HepG2 (cell line): ENCODE results near the gene BBLN. TPM values are rescaled to one million over a fixed set of nuclear protein-coding genes. Genes with fewer than 3 reads are reported as not detected.

ENCODE experiments used
- AHR ChIP-seq: IDR thresholded peaks from 2 replicates; pipeline ENCODE4 v1.6.1; 2018; ENCODE audit warnings: missing genetic modification reagents, missing compliant biosample characterization
- CBX5 ChIP-seq: sonication (generic); formaldehyde crosslinking; IDR thresholded peaks from 2 replicates; pipeline ENCODE4 v1.4.0; 2020; ENCODE audit warnings: missing genetic modification reagents, borderline replicate concordance
- EP300 ChIP-seq, 3 experiments: sonication (generic) in 1 of 3; formaldehyde crosslinking in 1 of 3; IDR thresholded peaks; 2 replicates each; pipeline versions ENCODE4 v1.5.1 to v1.6.1; 2011 to 2020; ENCODE audit warnings: low read depth in 2 of 3, low read length in 2 of 3, borderline replicate concordance in 1 of 3, improper control_type of control experiment in 1 of 3, mild to moderate bottlenecking in 1 of 3, missing genetic modification reagents in 1 of 3, moderate library complexity in 1 of 3
- FLYWCH1 ChIP-seq: sonication (generic); formaldehyde crosslinking; IDR thresholded peaks from 2 replicates; pipeline ENCODE4 v1.8.1; 2023; ENCODE audit warnings: mild to moderate bottlenecking, missing genetic modification reagents
- HCFC1 ChIP-seq: fragments of 150-350 bp; IDR thresholded peaks from 2 replicates; pipeline ENCODE4 v1.6.1; 2014; ENCODE audit warnings: low read depth, low read length
- HNRNPL ChIP-seq: fragments of 200-400 bp; formaldehyde crosslinking; IDR thresholded peaks from 2 replicates; pipeline ENCODE4 v1.6.1; 2017; ENCODE audit warnings: mild to moderate bottlenecking, low read depth, low read length
- KLF16 ChIP-seq, 2 experiments: sonication (generic) in 1 of 2; formaldehyde crosslinking in 1 of 2; IDR thresholded peaks; 2 replicates each; pipeline versions ENCODE4 v1.6.1 to v1.8.0; 2016 to 2023; ENCODE audit warnings: missing genetic modification reagents in 2 of 2, missing compliant biosample characterization in 1 of 2
- MAF1 ChIP-seq: sonication (generic); formaldehyde crosslinking; IDR thresholded peaks from 2 replicates; pipeline ENCODE4 v1.5.0; 2020; ENCODE audit warnings: missing genetic modification reagents, borderline replicate concordance
- MIXL1 ChIP-seq: IDR thresholded peaks from 2 replicates; pipeline ENCODE4 v1.6.1; 2016
- SAP130 ChIP-seq: IDR thresholded peaks from 2 replicates; pipeline ENCODE4 v1.6.1; 2016; ENCODE audit warnings: low read depth
- SIX1 ChIP-seq: sonication (generic); formaldehyde crosslinking; IDR thresholded peaks from 2 replicates; pipeline ENCODE4 v1.4.0; 2020; ENCODE audit warnings: missing genetic modification reagents, borderline replicate concordance
- ZNF563 ChIP-seq: sonication (generic); formaldehyde crosslinking; IDR thresholded peaks from 2 replicates; pipeline ENCODE4 v1.8.0; 2022; ENCODE audit warnings: mild to moderate bottlenecking, moderate library complexity, missing genetic modification reagents
- polyA plus RNA-seq, 8 experiments: library from polyadenylated mRNA; depleted of rRNA in 3 of 8; stranded (reverse) in 7 of 8; unstranded in 1 of 8; fragments of >200 nt; fragmentation: Illumina TruSeq in 4 of 8; extraction: Trizol in 4 of 8; gene quantifications; 2 replicates each; pipeline versions ENCODE4 v1.2.1 to v1.2.3, GENCODE V29; 2011 to 2016; ENCODE audit warnings: low read depth in 4 of 8, missing spikeins in 1 of 8, mixed read lengths in 1 of 8; ENCODE audit not compliant: insufficient read depth in 1 of 8
- total RNA-seq, 5 experiments: library from RNA; depleted of rRNA; stranded (reverse); fragments of >200 nt; fragmentation: Illumina TruSeq; extraction: Trizol; gene quantifications; 2 replicates each; pipeline ENCODE4 v1.2.3, GENCODE V29; 2016; ENCODE audit warnings: low read depth in 1 of 5
- TF ChIP-seq, protein P1 (sequence below): sonication (generic); formaldehyde crosslinking; IDR thresholded peaks from 2 replicates; pipeline ENCODE4 v1.5.0; 2020; ENCODE audit warnings: mild to moderate bottlenecking, missing genetic modification reagents, moderate library complexity
- TF ChIP-seq, protein P2 (sequence below): IDR thresholded peaks from 2 replicates; pipeline ENCODE4 v1.6.1; 2016; ENCODE audit warnings: missing compliant biosample characterization, missing genetic modification reagents, borderline replicate concordance
- TF ChIP-seq, protein P3 (sequence below): sonication (generic); formaldehyde crosslinking; IDR thresholded peaks from 2 replicates; pipeline ENCODE4 v1.5.1; 2020; ENCODE audit warnings: mild to moderate bottlenecking, missing genetic modification reagents, borderline replicate concordance
- TF ChIP-seq, protein P4 (sequence below): sonication (generic); formaldehyde crosslinking; IDR thresholded peaks from 2 replicates; pipeline ENCODE4 v1.4.0; 2020; ENCODE audit warnings: missing genetic modification reagents

Gene BBLN
- total and polyA plus RNA-seq, 2 of the 13 experiments (the other 11 are each of a cell fraction or from before 2014, with no cell fraction given) = 27.6 to 33.1 TPM

DNA sequence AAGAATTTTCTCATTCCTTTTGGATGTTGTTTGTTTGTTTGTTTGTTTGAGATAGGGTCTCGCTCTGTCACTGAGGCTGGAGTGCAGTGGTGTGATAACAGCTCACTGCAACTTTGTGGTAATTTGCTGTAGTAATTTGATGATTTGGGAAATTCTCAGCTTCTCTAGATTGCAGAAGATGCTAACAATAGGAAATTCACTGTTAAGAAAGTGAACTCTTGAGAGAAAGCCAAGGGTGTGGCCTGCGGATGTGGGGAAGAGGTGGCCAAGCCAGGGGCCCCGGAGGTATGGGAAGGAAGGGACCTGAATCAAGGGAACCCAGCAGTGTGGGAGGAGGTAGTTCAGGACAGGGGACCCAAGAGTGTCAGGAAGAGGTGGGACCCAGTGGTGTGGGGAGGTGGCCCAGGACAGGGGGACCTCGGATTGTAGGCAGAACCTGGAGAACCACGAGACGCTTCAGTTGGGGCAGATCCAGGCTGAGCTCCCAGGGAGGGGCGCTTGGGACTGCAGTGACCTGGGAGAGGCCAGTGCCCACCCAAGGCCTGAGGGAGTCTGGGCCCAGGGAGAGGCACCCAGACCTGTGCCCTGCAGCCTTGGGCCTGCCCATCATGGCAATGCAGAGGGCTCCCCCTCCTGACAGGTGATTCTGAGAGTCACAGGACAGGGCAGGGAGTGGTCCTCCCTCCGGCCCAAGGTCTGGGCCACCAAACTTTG is 16.4 kb upstream of the BBLN start (continued):
- TF ChIP-seq MIXL1 (CRISPR knock-in tag) = no peak
- TF ChIP-seq SAP130 (CRISPR knock-in tag) = peak; percentile 25; the same call in 1 of the 2 replicates
- no peak for TF ChIP-seq MAF1 (CRISPR knock-in tag)
- no peak for TF ChIP-seq KLF16 (CRISPR knock-in tag; IDR thresholded peaks at IDR 0.05)
- TF ChIP-seq HNRNPL = peak; percentile 69; the same call in 1 of the 2 replicates
- TF ChIP-seq, protein P1, sequence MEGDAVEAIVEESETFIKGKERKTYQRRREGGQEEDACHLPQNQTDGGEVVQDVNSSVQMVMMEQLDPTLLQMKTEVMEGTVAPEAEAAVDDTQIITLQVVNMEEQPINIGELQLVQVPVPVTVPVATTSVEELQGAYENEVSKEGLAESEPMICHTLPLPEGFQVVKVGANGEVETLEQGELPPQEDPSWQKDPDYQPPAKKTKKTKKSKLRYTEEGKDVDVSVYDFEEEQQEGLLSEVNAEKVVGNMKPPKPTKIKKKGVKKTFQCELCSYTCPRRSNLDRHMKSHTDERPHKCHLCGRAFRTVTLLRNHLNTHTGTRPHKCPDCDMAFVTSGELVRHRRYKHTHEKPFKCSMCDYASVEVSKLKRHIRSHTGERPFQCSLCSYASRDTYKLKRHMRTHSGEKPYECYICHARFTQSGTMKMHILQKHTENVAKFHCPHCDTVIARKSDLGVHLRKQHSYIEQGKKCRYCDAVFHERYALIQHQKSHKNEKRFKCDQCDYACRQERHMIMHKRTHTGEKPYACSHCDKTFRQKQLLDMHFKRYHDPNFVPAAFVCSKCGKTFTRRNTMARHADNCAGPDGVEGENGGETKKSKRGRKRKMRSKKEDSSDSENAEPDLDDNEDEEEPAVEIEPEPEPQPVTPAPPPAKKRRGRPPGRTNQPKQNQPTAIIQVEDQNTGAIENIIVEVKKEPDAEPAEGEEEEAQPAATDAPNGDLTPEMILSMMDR (CRISPR knock-in tag) = peak; percentile 70
- TF ChIP-seq ZNF563 (CRISPR knock-in tag) = no peak
- TF ChIP-seq HCFC1 = no peak
- no peak for TF ChIP-seq FLYWCH1 (CRISPR knock-in tag)
- no peak for TF ChIP-seq CBX5 (CRISPR knock-in tag)
- TF ChIP-seq, protein P2, sequence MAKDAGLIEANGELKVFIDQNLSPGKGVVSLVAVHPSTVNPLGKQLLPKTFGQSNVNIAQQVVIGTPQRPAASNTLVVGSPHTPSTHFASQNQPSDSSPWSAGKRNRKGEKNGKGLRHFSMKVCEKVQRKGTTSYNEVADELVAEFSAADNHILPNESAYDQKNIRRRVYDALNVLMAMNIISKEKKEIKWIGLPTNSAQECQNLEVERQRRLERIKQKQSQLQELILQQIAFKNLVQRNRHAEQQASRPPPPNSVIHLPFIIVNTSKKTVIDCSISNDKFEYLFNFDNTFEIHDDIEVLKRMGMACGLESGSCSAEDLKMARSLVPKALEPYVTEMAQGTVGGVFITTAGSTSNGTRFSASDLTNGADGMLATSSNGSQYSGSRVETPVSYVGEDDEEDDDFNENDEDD (CRISPR knock-in tag) = no peak
- no peak for TF ChIP-seq AHR (CRISPR knock-in tag)
- TF ChIP-seq, protein P3, sequence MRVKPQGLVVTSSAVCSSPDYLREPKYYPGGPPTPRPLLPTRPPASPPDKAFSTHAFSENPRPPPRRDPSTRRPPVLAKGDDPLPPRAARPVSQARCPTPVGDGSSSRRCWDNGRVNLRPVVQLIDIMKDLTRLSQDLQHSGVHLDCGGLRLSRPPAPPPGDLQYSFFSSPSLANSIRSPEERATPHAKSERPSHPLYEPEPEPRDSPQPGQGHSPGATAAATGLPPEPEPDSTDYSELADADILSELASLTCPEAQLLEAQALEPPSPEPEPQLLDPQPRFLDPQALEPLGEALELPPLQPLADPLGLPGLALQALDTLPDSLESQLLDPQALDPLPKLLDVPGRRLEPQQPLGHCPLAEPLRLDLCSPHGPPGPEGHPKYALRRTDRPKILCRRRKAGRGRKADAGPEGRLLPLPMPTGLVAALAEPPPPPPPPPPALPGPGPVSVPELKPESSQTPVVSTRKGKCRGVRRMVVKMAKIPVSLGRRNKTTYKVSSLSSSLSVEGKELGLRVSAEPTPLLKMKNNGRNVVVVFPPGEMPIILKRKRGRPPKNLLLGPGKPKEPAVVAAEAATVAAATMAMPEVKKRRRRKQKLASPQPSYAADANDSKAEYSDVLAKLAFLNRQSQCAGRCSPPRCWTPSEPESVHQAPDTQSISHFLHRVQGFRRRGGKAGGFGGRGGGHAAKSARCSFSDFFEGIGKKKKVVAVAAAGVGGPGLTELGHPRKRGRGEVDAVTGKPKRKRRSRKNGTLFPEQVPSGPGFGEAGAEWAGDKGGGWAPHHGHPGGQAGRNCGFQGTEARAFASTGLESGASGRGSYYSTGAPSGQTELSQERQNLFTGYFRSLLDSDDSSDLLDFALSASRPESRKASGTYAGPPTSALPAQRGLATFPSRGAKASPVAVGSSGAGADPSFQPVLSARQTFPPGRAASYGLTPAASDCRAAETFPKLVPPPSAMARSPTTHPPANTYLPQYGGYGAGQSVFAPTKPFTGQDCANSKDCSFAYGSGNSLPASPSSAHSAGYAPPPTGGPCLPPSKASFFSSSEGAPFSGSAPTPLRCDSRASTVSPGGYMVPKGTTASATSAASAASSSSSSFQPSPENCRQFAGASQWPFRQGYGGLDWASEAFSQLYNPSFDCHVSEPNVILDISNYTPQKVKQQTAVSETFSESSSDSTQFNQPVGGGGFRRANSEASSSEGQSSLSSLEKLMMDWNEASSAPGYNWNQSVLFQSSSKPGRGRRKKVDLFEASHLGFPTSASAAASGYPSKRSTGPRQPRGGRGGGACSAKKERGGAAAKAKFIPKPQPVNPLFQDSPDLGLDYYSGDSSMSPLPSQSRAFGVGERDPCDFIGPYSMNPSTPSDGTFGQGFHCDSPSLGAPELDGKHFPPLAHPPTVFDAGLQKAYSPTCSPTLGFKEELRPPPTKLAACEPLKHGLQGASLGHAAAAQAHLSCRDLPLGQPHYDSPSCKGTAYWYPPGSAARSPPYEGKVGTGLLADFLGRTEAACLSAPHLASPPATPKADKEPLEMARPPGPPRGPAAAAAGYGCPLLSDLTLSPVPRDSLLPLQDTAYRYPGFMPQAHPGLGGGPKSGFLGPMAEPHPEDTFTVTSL (CRISPR knock-in tag) = no peak
- TF ChIP-seq EP300 (IDR thresholded peaks at IDR 0.05; ENCODE audit: low read depth in 2 of 2, low read length in 2 of 2) = no peak
- TF ChIP-seq EP300 (CRISPR knock-in tag; IDR thresholded peaks at IDR 0.05; ENCODE audit: borderline replicate concordance) = no peak
- TF ChIP-seq SIX1 (CRISPR knock-in tag) = no peak
- TF ChIP-seq, protein P4, sequence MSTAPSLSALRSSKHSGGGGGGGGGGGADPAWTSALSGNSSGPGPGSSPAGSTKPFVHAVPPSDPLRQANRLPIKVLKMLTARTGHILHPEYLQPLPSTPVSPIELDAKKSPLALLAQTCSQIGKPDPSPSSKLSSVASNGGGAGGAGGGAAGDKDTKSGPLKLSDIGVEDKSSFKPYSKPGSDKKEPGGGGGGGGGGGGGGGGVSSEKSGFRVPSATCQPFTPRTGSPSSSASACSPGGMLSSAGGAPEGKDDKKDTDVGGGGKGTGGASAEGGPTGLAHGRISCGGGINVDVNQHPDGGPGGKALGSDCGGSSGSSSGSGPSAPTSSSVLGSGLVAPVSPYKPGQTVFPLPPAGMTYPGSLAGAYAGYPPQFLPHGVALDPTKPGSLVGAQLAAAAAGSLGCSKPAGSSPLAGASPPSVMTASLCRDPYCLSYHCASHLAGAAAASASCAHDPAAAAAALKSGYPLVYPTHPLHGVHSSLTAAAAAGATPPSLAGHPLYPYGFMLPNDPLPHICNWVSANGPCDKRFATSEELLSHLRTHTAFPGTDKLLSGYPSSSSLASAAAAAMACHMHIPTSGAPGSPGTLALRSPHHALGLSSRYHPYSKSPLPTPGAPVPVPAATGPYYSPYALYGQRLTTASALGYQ (CRISPR knock-in tag) = no peak
